Smooth muscle cell (in vitro differentiated cells): Measurements from ENCODE around the gene YDJC. TPM values are rescaled to one million over a fixed set of nuclear protein-coding genes. Genes with fewer than 3 reads are reported as not detected.

ENCODE experiments used
- DNase-seq: peaks from one replicate; lab custom pipeline; 2025; ENCODE audit not compliant: unreplicated experiment; lab: John Stamatoyannopoulos, UW
- H2AFZ ChIP-seq: fragments of 200-600 bp; sonication (generic); 2 replicates; pipeline ENCODE4 v1.6.0; 2016; ENCODE audit warnings: antibody characterized with exemption, low read depth, mild to moderate bottlenecking
- H3F3A ChIP-seq: fragments of 200-600 bp; sonication (generic); 2 replicates; pipeline ENCODE4 v1.6.0; 2017; ENCODE audit warnings: antibody characterized with exemption, low read depth
- H3K27ac ChIP-seq: fragments of 200-600 bp; sonication (generic); 2 replicates; pipeline ENCODE4 v1.5.1; 2016; ENCODE audit warnings: low read depth, mild to moderate bottlenecking
- H3K27me3 ChIP-seq: fragments of 200-600 bp; sonication (generic); 2 replicates; pipeline ENCODE4 v1.6.1; 2016; ENCODE audit warnings: low read depth, mild to moderate bottlenecking
- H3K36me3 ChIP-seq: fragments of 200-600 bp; sonication (generic); 2 replicates; pipeline ENCODE4 v1.5.1; 2016; ENCODE audit warnings: low read depth
- H3K4me1 ChIP-seq: fragments of 200-600 bp; sonication (generic); 2 replicates; pipeline ENCODE4 v1.5.1; 2016; ENCODE audit warnings: low read depth
- H3K4me2 ChIP-seq: fragments of 200-600 bp; sonication (generic); 2 replicates; pipeline ENCODE4 v1.6.0; 2016; ENCODE audit warnings: mild to moderate bottlenecking
- H3K4me3 ChIP-seq: fragments of 200-600 bp; sonication (generic); 2 replicates; pipeline ENCODE4 v1.5.1; 2016; ENCODE audit warnings: mild to moderate bottlenecking
- H3K79me2 ChIP-seq: fragments of 200-600 bp; sonication (generic); 2 replicates; pipeline ENCODE4 v1.6.0; 2016; ENCODE audit warnings: low read depth, mild to moderate bottlenecking
- H3K9ac ChIP-seq: fragments of 200-600 bp; sonication (generic); 2 replicates; pipeline ENCODE4 v1.6.0; 2016; ENCODE audit warnings: low read depth
- H3K9me3 ChIP-seq: fragments of 200-600 bp; sonication (generic); replicated peaks from 2 replicates; pipeline ENCODE4 v1.5.1; 2016; ENCODE audit warnings: low read depth
- H4K20me1 ChIP-seq: fragments of 200-600 bp; sonication (generic); 2 replicates; pipeline ENCODE4 v1.6.0; 2016; ENCODE audit warnings: low read depth
- CTCF ChIP-seq: fragments of 200-600 bp; sonication (generic); IDR thresholded peaks from 2 replicates; pipeline ENCODE4 v1.5.1; 2017; ENCODE audit warnings: borderline replicate concordance, mild to moderate bottlenecking, antibody characterized with exemption; ENCODE audit not compliant: insufficient read depth, poor library complexity, severe bottlenecking
- WGBS: methylation state at CpG from one replicate; pipeline ENCODE4 v1.1.7; 2016; ENCODE audit warnings: low lambda C conversion rate; 5-methylcytosine and 5-hydroxymethylcytosine counted together
- polyA plus RNA-seq: library from polyadenylated mRNA; unstranded; fragments of >200 nt; fragmentation: Nextera tagmentation; extraction: Ambion mirVana; gene quantifications from 2 replicates; pipeline ENCODE4 v1.2.1, GENCODE V29; 2016
- total RNA-seq: library from RNA; depleted of rRNA; stranded (reverse); fragments of >200 nt; gene quantifications from 2 replicates; pipeline ENCODE4 v1.2.3, GENCODE V29; 2014

YDJC gene
- total and polyA plus RNA-seq, 2 experiments from 2014 or later: 15.2 to 19.3 TPM

GRCh38 chr22:21615731-21616130 lies 14.1 kb downstream of the YDJC start:
- Histone ChIP-seq H3K9me3 (no peaks in the 10 kb centered on the region), H2AFZ (no peak overlapping the region), H3K36me3 (peaks cover 5% of the 10 kb centered on the region), H3F3A (peaks cover 10% of the 10 kb centered on the region), H3K27ac (no peak overlapping the region), H3K79me2 (peaks cover 94% of the 10 kb centered on the region), H3K4me3 (no peak overlapping the region), H4K20me1 (peaks cover 98% of the 10 kb centered on the region), H3K4me2 (no peak overlapping the region), H3K27me3 (no peaks in the 10 kb centered on the region), H3K4me1 (no peaks in the 10 kb centered on the region), H3K9ac (no peak overlapping the region)
- DNase-seq: no peak
- 97% methylated on average over 4 of the region's 4 CpGs for WGBS
- TF ChIP-seq CTCF: no peak

- H3K4me1 ChIP-seq: no peaks in the 10 kb centered on the region
- no peak overlapping the region for H3K27ac ChIP-seq
- peaks cover 10% of the 10 kb centered on the region for H3F3A ChIP-seq
- no peak overlapping the region for H3K9ac ChIP-seq
- no peak for TF ChIP-seq CTCF
- no peaks in the 10 kb centered on the region for H3K27me3 ChIP-seq
- peaks cover 94% of the 10 kb centered on the region for H3K79me2 ChIP-seq
- peaks cover 5% of the 10 kb centered on the region for H3K36me3 ChIP-seq
- no peaks in the 10 kb centered on the region for H3K9me3 ChIP-seq
- H2AFZ ChIP-seq: no peak overlapping the region
- no peak for DNase-seq
- 86% methylated on average over 4 of the region's 4 CpGs for WGBS
- no peak overlapping the region for H3K4me2 ChIP-seq
- H4K20me1 ChIP-seq: peaks cover 98% of the 10 kb centered on the region
- no peak overlapping the region for H3K4me3 ChIP-seq
These were observed 16.1 kb downstream of the YDJC start for GRCh38 chr22:21613553-21614233.

- no peak overlapping the region for H3K4me2 ChIP-seq
- H3F3A ChIP-seq: peaks cover 10% of the 10 kb centered on the region
- no peak overlapping the region for H3K9ac ChIP-seq
- H3K27me3 ChIP-seq: no peaks in the 10 kb centered on the region
- peaks cover 96% of the 10 kb centered on the region for H3K79me2 ChIP-seq
- peaks cover 5% of the 10 kb centered on the region for H3K36me3 ChIP-seq
- 86% methylated on average over 7 of the region's 7 CpGs for WGBS
- no peak for DNase-seq
- H3K27ac ChIP-seq: no peak overlapping the region
- no peak overlapping the region for H3K4me3 ChIP-seq
- TF ChIP-seq CTCF: no peak
- no peaks in the 10 kb centered on the region for H3K9me3 ChIP-seq
- no peaks in the 10 kb centered on the region for H3K4me1 ChIP-seq
- H4K20me1 ChIP-seq: peaks cover 98% of the 10 kb centered on the region
- H2AFZ ChIP-seq: no peak overlapping the region
These were observed 17.0 kb downstream of the YDJC start for GRCh38 chr22:21612858-21613257.
